HG02885 (cell line): Measurements from ENCODE around the gene ANGPTL8.

Source experiments
- ATAC-seq: cut with Tn5 transposase; IDR thresholded peaks from one replicate; pipeline ENCODE4 v1.9.1; 2021; ENCODE audit warnings: mild to moderate bottlenecking; ENCODE audit not compliant: unreplicated experiment, poor library complexity

ANGPTL8 gene, protein sequence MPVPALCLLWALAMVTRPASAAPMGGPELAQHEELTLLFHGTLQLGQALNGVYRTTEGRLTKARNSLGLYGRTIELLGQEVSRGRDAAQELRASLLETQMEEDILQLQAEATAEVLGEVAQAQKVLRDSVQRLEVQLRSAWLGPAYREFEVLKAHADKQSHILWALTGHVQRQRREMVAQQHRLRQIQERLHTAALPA

GRCh38 chr19:11239377-11240000, at the start of gene ANGPTL8:
Gene ANGPTL8 (plus strand): TSS chr19:11239619. CDS start chr19:11239638, 19 bp downstream.
- ATAC-seq = no peak

- no peak for ATAC-seq
Measured at GRCh38 chr19:11190501-11190900, 48.9 kb upstream of the ANGPTL8 start.

DNA sequence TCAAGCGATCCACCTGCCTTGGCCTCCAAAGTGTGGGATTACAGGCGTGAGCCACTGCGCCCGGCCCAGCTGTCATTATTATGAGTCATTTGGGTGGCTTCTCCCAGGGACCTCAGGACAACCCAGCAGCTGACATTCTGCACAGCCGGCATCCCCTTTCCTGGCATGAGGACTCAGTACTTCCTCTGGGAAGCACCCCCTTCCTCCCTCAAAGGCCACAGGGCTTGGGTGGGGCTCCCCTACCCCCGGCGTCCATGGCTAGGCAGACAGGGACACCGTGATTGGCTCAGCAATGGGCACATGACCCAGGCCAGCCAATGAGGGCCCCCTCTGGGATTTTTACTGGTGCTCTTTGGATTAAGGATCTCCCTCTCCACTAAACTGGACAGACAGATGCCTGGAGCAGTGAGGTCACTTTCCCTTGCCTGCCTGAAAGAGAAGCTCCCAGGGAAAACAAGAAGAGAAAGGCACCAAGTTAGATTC, 48.1 kb upstream of the ANGPTL8 start:
- ATAC-seq = no peak

DNA sequence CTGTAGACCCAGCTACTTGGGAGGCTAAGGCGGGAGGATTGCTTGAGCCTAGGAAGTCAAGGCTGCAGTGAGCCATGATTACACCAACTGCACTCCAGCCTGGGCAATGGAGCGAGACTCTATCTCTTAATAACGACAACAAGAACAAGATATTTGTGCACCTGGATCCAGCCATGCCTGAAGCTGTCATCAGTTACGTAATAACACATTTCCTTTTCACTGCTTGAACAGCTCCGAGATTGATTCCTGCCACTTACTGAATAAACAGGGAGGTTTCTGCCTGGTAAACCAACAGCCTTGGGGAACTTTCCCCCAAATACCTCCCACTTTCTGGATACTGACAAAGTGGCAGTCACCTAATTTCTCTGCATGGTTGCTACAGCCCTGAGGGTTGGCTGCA, 47.5 kb upstream of the ANGPTL8 start:
- no peak for ATAC-seq

DNA sequence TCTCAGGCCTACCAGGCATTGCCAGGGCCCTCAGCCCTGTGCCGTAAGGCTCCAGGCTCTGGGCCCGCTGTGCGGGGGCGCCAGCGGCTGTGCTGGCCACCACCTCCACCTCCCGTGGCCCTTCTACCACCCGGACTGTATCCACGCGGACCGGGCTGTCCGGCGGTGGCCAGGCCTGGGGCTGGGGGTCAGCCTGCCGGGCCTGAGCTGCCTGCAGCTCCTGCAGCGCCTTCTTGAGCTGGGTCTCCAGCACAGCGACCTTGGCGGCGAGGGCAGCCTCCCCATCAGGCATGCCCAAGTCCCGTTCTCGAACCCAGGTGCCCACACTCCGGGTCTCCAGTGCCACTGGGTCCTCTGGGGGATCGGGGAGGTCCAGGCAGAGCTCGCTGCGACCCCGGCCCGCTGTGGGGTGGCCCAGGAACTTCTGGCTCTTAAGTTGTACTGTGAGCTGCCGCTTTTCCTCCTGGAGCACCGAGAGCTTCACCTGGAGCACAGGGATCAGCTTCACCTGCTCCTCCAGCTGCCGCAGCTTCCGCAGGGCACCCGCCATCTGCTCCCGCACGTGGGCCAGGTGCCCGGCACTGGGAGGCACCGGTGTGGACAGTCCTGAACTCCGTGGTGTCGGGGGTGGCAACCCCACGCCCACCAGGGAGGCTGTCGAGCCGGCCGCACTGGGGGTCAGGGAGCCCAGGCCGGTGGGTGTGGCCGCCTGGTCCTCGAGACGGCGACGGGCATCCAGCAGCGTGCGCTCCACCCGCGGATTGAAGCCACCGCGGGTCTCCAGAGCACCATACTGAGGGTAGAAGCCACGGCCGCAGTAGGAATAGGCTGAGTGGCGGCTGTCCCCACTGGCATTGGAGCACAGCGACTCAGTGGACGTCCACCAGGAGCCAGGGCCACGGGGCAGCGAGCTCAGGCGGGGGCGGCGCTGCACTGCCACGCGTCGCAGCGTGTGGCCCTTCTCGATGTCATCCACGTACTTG, 46.2 kb upstream of the ANGPTL8 start:
- no peak for ATAC-seq

DNA sequence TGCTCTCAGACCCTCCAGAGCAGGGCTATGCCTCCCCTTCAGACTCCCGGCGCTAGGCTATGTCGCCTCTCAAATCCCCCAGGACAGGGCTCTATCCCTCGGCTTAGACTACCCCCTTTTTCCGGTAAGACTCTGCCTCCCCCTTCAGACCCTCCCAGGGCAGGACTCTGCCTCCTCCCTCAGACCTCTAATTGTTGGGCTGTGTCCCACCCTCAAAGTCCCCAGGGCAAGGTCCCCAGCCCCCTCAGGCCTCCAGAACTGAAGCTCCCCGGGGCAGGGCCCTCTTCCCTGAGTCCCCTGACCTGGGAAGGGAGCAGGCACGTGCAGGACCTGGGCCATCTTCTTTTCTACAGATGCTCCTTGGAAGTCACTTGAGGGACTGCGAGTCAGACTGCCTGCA, 45.2 kb upstream of the ANGPTL8 start:
- ATAC-seq = no peak

DNA sequence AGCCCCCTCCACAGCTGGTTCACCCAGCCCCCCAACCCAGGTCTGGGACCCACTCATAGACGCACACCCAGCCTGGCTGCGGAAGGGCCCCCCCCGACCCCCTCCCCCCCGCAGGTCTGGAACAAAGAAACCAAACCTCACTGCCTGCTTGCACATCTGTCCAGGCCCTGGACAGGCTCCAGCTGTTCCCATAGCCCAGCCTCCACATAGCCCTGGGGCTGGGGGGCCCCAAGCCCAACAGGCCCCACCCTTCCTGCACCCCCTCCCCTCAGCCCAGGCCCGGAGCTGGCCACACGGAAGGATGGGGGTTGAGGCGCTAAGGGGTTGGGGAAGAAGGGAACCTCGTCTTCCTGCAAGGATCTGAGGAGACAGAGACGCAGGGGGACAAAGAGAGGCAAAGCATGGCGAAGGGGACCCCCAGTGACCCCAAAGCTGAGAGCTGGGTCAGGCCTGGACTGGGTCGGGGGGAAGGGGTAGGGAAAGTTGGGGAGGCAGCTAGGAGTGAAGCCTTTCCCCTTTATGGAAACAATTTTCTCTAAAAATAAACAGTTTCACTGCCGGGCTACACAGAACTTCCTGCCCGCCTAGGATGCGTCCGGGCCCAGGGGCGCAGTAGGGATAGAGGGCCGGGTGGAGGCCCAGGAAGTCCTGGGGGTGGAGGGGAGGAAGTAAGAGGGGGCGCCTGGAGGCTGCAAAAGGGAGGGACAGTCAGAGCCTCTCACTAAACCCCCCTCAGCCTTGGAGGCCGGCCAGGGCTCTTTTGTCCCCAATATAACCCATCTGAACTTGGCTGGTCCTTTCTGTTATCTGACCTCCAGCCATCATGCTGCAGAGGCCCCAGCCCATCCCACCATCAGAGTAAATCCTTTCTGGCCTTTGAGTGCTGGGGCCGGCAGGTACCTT, 44.5 kb upstream of the ANGPTL8 start:
- ATAC-seq = no peak

- ATAC-seq = no peak
Measured at GRCh38 chr19:11195681-11196080, 43.7 kb upstream of the ANGPTL8 start.

- no peak for ATAC-seq
Measured at GRCh38 chr19:11196406-11197287, 42.8 kb upstream of the ANGPTL8 start.

- peak; percentile 85 for ATAC-seq
Measured at GRCh38 chr19:11197291-11198174, 41.9 kb upstream of the ANGPTL8 start, which contains the start of gene KANK2. Gene KANK2 (minus strand): TSS chr19:11197545. CDS start chr19:11194511, 3,034 bp downstream.

GRCh38 chr19:11198175-11198534, 41.3 kb upstream of the ANGPTL8 start:
- no peak for ATAC-seq

- ATAC-seq = no peak
Measured at GRCh38 chr19:11198769-11199424, 40.5 kb upstream of the ANGPTL8 start.

DNA sequence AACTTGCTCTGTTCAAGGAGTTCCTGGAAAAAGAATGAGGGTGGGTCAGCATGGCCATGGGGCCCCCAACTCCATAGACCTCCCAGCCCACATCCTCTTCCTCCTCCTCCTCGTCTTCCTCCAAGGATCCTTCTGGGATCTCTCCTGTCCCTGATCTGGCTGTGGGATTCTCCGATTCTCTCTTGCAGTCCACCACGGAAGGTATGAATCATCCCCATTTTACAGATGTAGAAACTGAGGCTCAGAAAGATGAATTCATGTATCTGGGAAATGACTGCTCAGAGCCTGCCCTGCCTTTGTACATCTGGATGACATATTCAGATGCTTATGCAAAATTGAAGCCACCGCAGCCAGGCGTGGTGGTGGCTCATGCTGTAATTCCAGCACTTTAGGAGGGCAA, 39.9 kb upstream of the ANGPTL8 start:
- ATAC-seq = no peak

GRCh38 chr19:11200015-11200574, 39.3 kb upstream of the ANGPTL8 start:
- ATAC-seq = no peak

DNA sequence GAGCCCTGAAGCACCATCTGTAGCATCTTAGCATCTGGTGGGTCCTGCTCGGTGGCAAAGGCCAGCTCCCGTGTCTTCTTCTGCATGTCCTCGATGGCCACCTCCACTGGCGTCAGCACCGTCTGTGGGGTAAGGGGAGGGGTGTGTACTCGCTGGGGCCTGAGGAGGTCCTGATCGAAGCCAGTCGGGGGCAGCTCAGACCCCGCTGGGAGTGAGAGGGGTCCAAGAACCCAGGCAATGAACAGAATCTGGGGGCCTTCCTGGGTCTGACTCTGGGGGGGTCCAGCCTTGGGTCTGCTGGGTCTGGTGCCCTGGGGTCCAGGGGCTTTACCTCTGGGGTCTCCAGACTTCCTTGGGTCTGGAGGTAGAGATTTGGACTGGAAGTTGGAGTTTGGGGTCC, 38.5 kb upstream of the ANGPTL8 start:
- no peak for ATAC-seq

- no peak for ATAC-seq
Measured at GRCh38 chr19:11201791-11202190, 37.6 kb upstream of the ANGPTL8 start.

DNA sequence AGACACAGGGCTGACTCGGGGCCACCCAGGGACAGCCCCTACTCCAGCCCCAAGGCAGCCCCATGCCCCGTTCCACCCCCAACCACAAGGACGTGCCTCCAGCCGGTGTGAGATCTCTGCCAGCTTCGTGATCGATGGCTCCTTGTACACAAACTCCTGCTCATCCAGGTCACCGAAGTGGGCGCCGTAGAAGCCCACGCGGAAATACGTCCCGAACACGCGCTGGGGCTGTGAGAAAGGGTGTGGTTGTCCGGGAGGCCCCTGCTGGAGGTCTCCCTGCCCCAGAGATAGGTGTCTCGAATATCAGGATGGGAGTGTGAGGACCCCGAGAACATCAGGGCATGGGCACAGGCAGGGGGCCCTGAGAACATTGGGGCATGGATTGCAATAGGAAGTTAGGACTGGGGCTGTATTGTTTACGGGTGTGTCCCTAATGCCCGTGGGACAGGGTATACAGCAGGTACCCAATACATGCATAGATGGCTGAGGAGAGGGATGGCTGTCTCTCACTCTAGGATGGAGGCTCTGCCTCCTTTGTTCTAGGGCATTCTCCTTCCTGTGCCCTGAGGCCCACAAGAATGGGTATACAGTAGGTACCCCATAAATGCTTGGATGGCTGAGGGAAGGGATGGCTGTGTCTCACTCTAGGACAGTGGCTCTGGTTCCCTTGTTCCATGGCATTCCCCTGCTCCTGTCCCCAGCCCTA, 36.8 kb upstream of the ANGPTL8 start:
- no peak for ATAC-seq
